Uterus (tissue), 4 donors: ENCODE data around the gene INMT. TPM values are rescaled to one million over a fixed set of nuclear protein-coding genes. Genes with fewer than 3 reads are reported as not detected.
A peak's percentile ranks its signal among the peaks of the same experiment; 100 is the strongest.

Source experiments
- DNase-seq, 2 donors: peaks; one replicate each; pipeline ENCODE4 v3.0.0-alpha.2; 2019 to 2020
- H3K27ac ChIP-seq, 2 donors: fragments of 200-600 bp; sonication (generic); 1 replicate in 1 of 2; 2 replicates in 1 of 2; pipeline ENCODE4 v1.5.1; 2016 to 2018
- H3K27me3 ChIP-seq, 2 donors: fragments of 200-600 bp; sonication (generic); one replicate each; pipeline ENCODE4 v1.5.1; 2018 to 2019; ENCODE audit warnings: control low read depth in 1 of 2
- H3K36me3 ChIP-seq, 2 donors: fragments of 200-600 bp; sonication (generic); one replicate each; pipeline ENCODE4 v1.5.1; 2019; ENCODE audit warnings: control low read depth in 1 of 2
- H3K4me1 ChIP-seq, 2 donors: fragments of 200-600 bp; sonication (generic); one replicate each; pipeline ENCODE4 v1.5.1; 2018 to 2019; ENCODE audit warnings: control low read depth in 1 of 2
- H3K4me3 ChIP-seq, 2 donors: fragments of 200-600 bp; sonication (generic); 1 replicate in 1 of 2; 2 replicates in 1 of 2; pipeline ENCODE4 v1.5.1; 2018 to 2019; ENCODE audit warnings: mild to moderate bottlenecking in 1 of 2
- H3K9me3 ChIP-seq, 2 donors: fragments of 200-600 bp; sonication (generic); one replicate each; pipeline ENCODE4 v1.5.1; 2019; ENCODE audit warnings: control low read depth in 1 of 2
- POLR2A ChIP-seq, 2 donors: fragments of 450-650 bp; IDR thresholded peaks; one replicate each; pipeline ENCODE4 v1.6.1; 2016; ENCODE audit warnings: antibody characterized with exemption in 2 of 2, mild to moderate bottlenecking in 1 of 2, moderate library complexity in 1 of 2
- intact Hi-C: fragments of 100-400 bp; cut with DNase I; formaldehyde crosslinking; loops from one replicate; pipeline ENCODE4 v1.15.1; 2023; ENCODE audit warnings: low total_unique reads
- total RNA-seq, 4 donors: library from RNA; depleted of rRNA in 3 of 4; stranded (reverse); fragments of >200 nt in 3 of 4; gene quantifications; one replicate each; pipeline versions ENCODE4 v1.1.0 to v1.2.4, GENCODE V29; 2014 to 2023
- TF ChIP-seq, protein P1 (sequence below), 4 experiments: fragments of 200-600 bp in 2 of 4; fragments of 450-650 bp in 2 of 4; sonication (generic) in 2 of 4; IDR thresholded peaks; one replicate each; pipeline ENCODE4 v1.5.1; 2016 to 2019; ENCODE audit warnings: antibody characterized with exemption in 4 of 4, mild to moderate bottlenecking in 2 of 4, moderate library complexity in 1 of 4
- donor health status: DM: yes; HTN: yes; CAD: no.

INMT gene
- total RNA-seq, 4 donors from 2014 or later: 6.5 to 29.2 (median 20.0) TPM

DNA sequence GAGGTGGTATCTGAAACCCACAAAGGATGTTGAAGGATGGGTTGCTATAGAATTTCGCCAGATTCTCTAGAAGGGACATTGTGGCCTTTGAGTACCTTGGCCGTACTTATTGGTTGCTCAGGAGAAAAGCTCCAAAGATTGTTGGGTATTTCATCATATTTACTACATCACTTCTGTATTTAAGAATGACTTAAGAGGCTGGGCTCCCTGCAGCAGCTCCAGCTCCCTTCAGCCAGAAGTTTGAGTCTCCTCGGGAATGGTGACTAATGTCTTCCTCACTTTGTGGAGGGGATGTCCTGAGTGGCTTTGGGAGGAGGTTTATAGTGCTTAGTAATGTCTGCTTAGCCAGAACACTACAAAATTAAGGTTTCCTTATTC lies 37.4 kb downstream of the INMT start:
- H3K9me3 ChIP-seq: no peaks in the 10 kb centered on the region
- no peaks in the 10 kb centered on the region for H3K27me3 ChIP-seq
- H3K4me1 ChIP-seq: no peaks in the 10 kb centered on the region
- intact Hi-C loops: no loop called here
- H3K36me3 ChIP-seq: no peaks in the 10 kb centered on the region
- no peak for TF ChIP-seq POLR2A (IDR thresholded peaks at IDR 0.05)
- TF ChIP-seq, protein P1, sequence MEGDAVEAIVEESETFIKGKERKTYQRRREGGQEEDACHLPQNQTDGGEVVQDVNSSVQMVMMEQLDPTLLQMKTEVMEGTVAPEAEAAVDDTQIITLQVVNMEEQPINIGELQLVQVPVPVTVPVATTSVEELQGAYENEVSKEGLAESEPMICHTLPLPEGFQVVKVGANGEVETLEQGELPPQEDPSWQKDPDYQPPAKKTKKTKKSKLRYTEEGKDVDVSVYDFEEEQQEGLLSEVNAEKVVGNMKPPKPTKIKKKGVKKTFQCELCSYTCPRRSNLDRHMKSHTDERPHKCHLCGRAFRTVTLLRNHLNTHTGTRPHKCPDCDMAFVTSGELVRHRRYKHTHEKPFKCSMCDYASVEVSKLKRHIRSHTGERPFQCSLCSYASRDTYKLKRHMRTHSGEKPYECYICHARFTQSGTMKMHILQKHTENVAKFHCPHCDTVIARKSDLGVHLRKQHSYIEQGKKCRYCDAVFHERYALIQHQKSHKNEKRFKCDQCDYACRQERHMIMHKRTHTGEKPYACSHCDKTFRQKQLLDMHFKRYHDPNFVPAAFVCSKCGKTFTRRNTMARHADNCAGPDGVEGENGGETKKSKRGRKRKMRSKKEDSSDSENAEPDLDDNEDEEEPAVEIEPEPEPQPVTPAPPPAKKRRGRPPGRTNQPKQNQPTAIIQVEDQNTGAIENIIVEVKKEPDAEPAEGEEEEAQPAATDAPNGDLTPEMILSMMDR (IDR thresholded peaks at IDR 0.05): no peak
- H3K27ac ChIP-seq: no peak overlapping the region
- no peak for DNase-seq
- no peak overlapping the region for H3K4me3 ChIP-seq

DNA sequence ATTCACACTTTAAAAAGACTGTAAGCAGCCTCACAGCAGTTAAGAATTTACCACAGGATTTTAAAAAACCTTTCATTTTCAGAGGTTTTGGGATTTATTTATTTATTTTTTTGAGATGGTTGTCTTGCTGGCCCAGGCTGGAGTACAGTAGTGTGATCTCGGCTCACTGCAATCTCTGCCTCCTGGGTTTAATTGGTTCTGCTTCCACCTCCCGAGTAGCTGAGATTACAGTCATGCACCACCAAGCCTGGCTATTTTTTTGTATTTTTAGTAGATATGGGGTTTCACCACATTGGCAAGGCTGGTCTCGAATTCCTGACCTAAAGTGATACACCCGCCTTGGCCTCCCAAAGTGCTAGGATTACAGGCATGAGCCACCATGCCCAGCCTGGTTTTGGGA lies 38.4 kb downstream of the INMT start:
- no peaks in the 10 kb centered on the region for H3K9me3 ChIP-seq
- H3K4me3 ChIP-seq: no peak overlapping the region
- intact Hi-C loops: no loop called here
- H3K4me1 ChIP-seq: no peaks in the 10 kb centered on the region
- no peaks in the 10 kb centered on the region for H3K36me3 ChIP-seq
- H3K27ac ChIP-seq: no peak overlapping the region
- DNase-seq: no peak
- no peaks in the 10 kb centered on the region for H3K27me3 ChIP-seq
- TF ChIP-seq, protein P1 (IDR thresholded peaks at IDR 0.05): no peak
- no peak for TF ChIP-seq POLR2A (IDR thresholded peaks at IDR 0.05)

DNA sequence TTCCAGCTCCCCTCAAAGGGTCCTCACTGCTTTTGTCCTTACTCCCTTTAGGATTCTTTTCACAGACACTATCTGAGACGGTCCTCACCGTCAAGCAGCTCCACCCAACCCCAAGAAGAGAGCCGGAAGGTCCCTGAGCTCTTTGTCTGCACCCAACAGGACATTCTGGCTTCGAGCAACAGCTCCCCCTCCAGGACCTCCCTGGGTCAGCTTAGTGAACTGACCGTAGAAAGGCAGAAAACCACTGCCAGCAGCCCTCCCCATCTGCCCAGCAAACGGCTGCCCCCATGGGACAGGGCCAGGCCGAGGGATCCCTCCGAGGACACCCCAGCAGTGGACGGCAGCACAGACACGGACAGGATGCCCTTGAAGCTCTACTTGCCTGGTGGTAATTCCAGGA lies 39.2 kb downstream of the INMT start:
- Histone ChIP-seq H3K36me3 (no peaks in the 10 kb centered on the region), H3K4me1 (no peaks in the 10 kb centered on the region), H3K9me3 (no peaks in the 10 kb centered on the region), H3K27ac (no peak overlapping the region), H3K27me3 (no peaks in the 10 kb centered on the region), H3K4me3 (no peak overlapping the region)
- DNase-seq: no peak
- TF ChIP-seq, protein P1 (IDR thresholded peaks at IDR 0.05): no peak
- TF ChIP-seq POLR2A (IDR thresholded peaks at IDR 0.05): no peak
- intact Hi-C loops: no loop called here

DNA sequence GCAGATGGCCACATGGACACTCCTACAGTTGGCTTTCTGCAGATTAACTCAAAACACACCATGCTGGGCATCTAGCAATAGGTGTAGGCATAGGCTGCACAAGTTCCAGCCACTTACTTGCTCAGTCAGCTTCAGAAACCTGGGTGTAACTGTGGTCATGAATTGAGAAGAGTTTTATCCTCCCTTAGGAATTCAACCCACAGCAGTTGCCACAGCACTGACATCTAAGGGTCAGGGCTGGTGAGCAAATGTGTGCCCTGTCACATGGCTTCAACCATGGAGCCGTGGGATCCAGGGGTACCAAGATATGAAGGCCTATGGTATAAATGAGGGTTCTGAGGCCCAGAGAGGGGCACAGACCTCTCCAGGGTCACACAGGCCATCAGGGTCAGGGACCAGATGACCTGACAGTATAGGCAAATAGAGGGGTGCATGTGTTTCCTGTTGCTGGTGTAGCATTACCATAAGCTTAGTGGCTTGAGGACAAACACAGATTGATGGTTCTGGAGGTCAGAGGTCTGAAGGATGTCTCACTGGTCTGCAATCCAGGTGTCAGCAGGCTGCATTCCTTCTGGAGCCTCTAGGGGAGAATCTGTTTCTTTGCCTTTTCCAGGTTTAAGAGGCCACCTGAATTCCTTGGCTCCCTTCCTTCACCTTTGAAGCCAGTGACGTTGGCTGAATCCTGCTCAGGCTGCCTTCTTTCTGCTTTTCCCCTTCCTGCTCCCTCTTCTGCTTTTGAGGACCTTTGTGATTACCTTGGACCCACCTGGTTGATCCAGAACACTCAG lies 43.4 kb downstream of the INMT start:
- no peak for TF ChIP-seq POLR2A (IDR thresholded peaks at IDR 0.05)
- TF ChIP-seq, protein P1 (IDR thresholded peaks at IDR 0.05): no peak
- H3K9me3 ChIP-seq: no peaks in the 10 kb centered on the region
- H3K4me3 ChIP-seq: no peak overlapping the region
- peaks cover 3 to 9% of the 10 kb centered on the region in 2 donors for H3K4me1 ChIP-seq
- no peak for DNase-seq
- no peaks in the 10 kb centered on the region for H3K36me3 ChIP-seq
- H3K27me3 ChIP-seq: no peaks in the 10 kb centered on the region
- intact Hi-C loops: no loop called here
- peak overlapping the region; percentile 67 to 71 for H3K27ac ChIP-seq

DNA sequence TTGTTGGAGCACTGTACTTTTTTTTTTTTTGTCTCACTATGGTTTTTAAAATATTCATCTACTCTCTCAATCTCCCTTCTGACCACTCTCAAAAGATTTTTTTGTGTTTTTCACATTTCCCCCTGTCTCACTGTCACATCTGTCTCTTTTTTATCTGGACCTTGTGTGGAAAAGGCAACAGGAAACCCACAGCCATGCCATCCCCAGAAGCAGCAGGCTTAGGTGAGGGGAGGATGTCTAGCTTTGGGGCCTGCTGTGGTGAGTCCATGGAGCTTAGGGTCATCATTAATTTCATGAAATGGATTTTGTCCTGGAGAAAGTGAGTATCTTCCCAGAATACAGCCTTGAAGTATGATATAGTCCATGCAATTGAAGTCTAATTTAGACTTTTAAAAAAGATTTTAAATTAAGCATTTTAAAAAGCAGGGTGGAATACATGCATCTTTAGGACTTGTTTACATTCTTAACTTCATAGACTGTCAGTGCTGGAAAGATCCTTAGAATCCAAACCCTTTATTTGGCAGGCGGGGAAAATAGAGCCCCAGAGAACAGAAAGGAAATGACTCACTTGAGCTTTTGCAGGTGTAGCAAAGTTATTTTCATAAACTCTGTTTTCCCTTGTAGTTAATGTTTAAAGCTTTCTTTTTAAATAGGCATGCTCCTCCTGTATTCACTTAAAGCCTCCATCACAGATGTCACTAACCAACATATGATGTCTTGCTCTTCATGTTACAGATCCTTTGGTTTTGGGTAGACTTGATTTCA lies 44.4 kb downstream of the INMT start:
- H3K9me3 ChIP-seq: no peaks in the 10 kb centered on the region
- peak overlapping the region; percentile 67 to 71 for H3K27ac ChIP-seq
- H3K4me3 ChIP-seq: no peak overlapping the region
- no peaks in the 10 kb centered on the region for H3K36me3 ChIP-seq
- TF ChIP-seq POLR2A (IDR thresholded peaks at IDR 0.05): no peak
- TF ChIP-seq, protein P1 (IDR thresholded peaks at IDR 0.05): no peak
- peaks cover 3 to 9% of the 10 kb centered on the region in 2 donors for H3K4me1 ChIP-seq
- H3K27me3 ChIP-seq: no peaks in the 10 kb centered on the region
- intact Hi-C loops: no loop called here
- no peak for DNase-seq
